Lung (tissue), 12 donors: ENCODE data around the gene TAB2. TPM values are rescaled to one million over a fixed set of nuclear protein-coding genes. Genes with fewer than 3 reads are reported as not detected.

Experiments used
- ATAC-seq: fragments of 200-7000 bp; cut with Tn5 transposase; one replicate; pipeline ENCODE4 v1.9.1; 2020; ENCODE audit warnings: moderate number of reproducible peaks; ENCODE audit not compliant: insufficient read depth, low FRiP score
- DNase-seq, 3 donors: peaks; one replicate each; pipeline ENCODE4 v3.0.0-alpha.2; 2013 to 2017
- H3K27ac ChIP-seq, 2 donors: one replicate each; pipeline ENCODE4 v1.5.1; 2013; ENCODE audit warnings: mild to moderate bottlenecking in 2 of 2, moderate library complexity in 2 of 2, control low read depth in 1 of 2, inconsistent platforms in 1 of 2, low read depth in 1 of 2, low read length in 1 of 2
- H3K27me3 ChIP-seq, 3 donors: one replicate each; pipeline ENCODE4 v1.5.1; 2013; ENCODE audit warnings: low read length in 2 of 3; ENCODE audit not compliant: control insufficient read depth in 3 of 3, insufficient read depth in 3 of 3
- H3K36me3 ChIP-seq, 4 donors: one replicate each; pipeline ENCODE4 v1.5.1; 2013; ENCODE audit warnings: low read length in 4 of 4, mild to moderate bottlenecking in 1 of 4, moderate library complexity in 1 of 4; ENCODE audit not compliant: control insufficient read depth in 4 of 4, insufficient read depth in 4 of 4
- H3K4me1 ChIP-seq, 5 donors: one replicate each; pipeline ENCODE4 v1.5.1; 2013; ENCODE audit warnings: low read length in 5 of 5, mild to moderate bottlenecking in 2 of 5, moderate library complexity in 1 of 5; ENCODE audit not compliant: control insufficient read depth in 5 of 5, insufficient read depth in 5 of 5
- H3K4me3 ChIP-seq: one replicate; pipeline ENCODE4 v1.5.1; 2013; ENCODE audit warnings: mild to moderate bottlenecking, control low read depth, moderate library complexity
- H3K9ac ChIP-seq, 2 donors: one replicate each; pipeline ENCODE4 v1.5.1; 2013; ENCODE audit warnings: low read length in 2 of 2, control low read depth in 1 of 2; ENCODE audit not compliant: insufficient read depth in 1 of 2
- H3K9me3 ChIP-seq, 4 donors: one replicate each; pipeline ENCODE4 v1.5.1; 2013; ENCODE audit warnings: low read length in 3 of 4, mild to moderate bottlenecking in 1 of 4, moderate library complexity in 1 of 4; ENCODE audit not compliant: control insufficient read depth in 4 of 4, insufficient read depth in 3 of 4
- CTCF ChIP-seq: IDR thresholded peaks from 2 replicates; pipeline ENCODE4 v1.5.1; 2012; ENCODE audit warnings: mild to moderate bottlenecking; ENCODE audit errors: control extremely low read depth, extremely low read depth
- WGBS, 2 donors: extraction: QIAGEN DNeasy Blood & Tissue Kit; methylation state at CpG; one replicate each; pipeline ENCODE4 v1.1.7; 2013; 5-methylcytosine and 5-hydroxymethylcytosine counted together
- polyA plus RNA-seq, 2 donors: library from polyadenylated mRNA; stranded (reverse); fragments of 200-250 nt; gene quantifications; one replicate each; pipeline ENCODE4 v1.2.1, GENCODE V29; 2013
- total RNA-seq, 2 donors: library from RNA; depleted of rRNA in 1 of 2; stranded (reverse); fragments of >200 nt in 1 of 2; gene quantifications; one replicate each; pipeline ENCODE4 v1.2.1, GENCODE V29; 2014 to 2021
- donor health status: control.
- donor health status: control.
- donor health status: Bipolar disorder and iron deficiency.
- donor health status: healthy.
- donor health status: DM: yes; HTN: yes; CAD: no.

Gene TAB2
- total and polyA plus RNA-seq, 4 donors, result 15.8 to 75.9 (median 33.2) TPM

- Histone ChIP-seq H3K9ac (no peak overlapping the region), H3K4me3 (no peak overlapping the region), H3K27me3 (no peaks in the 10 kb centered on the region), H3K27ac (no peak overlapping the region), H3K4me1 (peaks cover 0 to 35% (median 4%) of the 10 kb centered on the region in 5 donors), H3K9me3 (no peaks in the 10 kb centered on the region), H3K36me3 (no peaks in the 10 kb centered on the region)
- WGBS, 2 donors, result 85 to 87% methylated on average over 2 of the region's 2 CpGs
- no peak for ATAC-seq
- no peak for DNase-seq
- no peak for TF ChIP-seq CTCF
Observed at GRCh38 chr6:149331043-149331807, 13.7 kb downstream of the TAB2 start.

GRCh38 chr6:149331871-149332270, 14.4 kb downstream of the TAB2 start:
- peaks cover 0 to 40% (median 9%) of the 10 kb centered on the region in 5 donors for H3K4me1 ChIP-seq
- WGBS, 2 donors, result 86 to 88% methylated on average over 2 of the region's 2 CpGs

GRCh38 chr6:149332602-149333265, 15.2 kb downstream of the TAB2 start:
- no peak for TF ChIP-seq CTCF
- WGBS, 2 donors, result 74 to 89% methylated on average over 5 of the region's 5 CpGs
- DNase-seq (no peak), ATAC-seq (no peak)
- Histone ChIP-seq H3K9ac (no peak overlapping the region), H3K4me1 (peaks cover 4 to 43% (median 9%) of the 10 kb centered on the region in 5 donors), H3K27me3 (no peaks in the 10 kb centered on the region), H3K9me3 (no peaks in the 10 kb centered on the region), H3K36me3 (no peaks in the 10 kb centered on the region), H3K4me3 (no peak overlapping the region), H3K27ac (no peak overlapping the region)

More at GRCh38 chr6:149331871-149332270, 14.4 kb downstream of the TAB2 start:
- Histone ChIP-seq H3K27ac (no peak overlapping the region), H3K9me3 (no peaks in the 10 kb centered on the region), H3K27me3 (no peaks in the 10 kb centered on the region), H3K4me3 (no peak overlapping the region), H3K36me3 (no peaks in the 10 kb centered on the region), H3K9ac (no peak overlapping the region)
- ATAC-seq (no peak), DNase-seq (no peak)
- no peak for TF ChIP-seq CTCF
